Heart left ventricle (tissue), 16 donors: ENCODE data around the gene TNS3. TPM values are rescaled to one million over a fixed set of nuclear protein-coding genes. Genes with fewer than 3 reads are reported as not detected.

Experiments
- ATAC-seq, 4 donors: fragments of 200-7000 bp; cut with Tn5 transposase; one replicate each; pipeline ENCODE4 v1.9.1; 2020 to 2022; ENCODE audit warnings: moderate library complexity in 4 of 4, mild to moderate bottlenecking in 3 of 4, moderate number of reproducible peaks in 1 of 4
- DNase-seq, 5 donors: peaks; one replicate each; pipeline ENCODE4 v3.0.0-alpha.2; 2020
- H3K27ac ChIP-seq, 12 donors: fragments of 200-600 bp; sonication (generic) in 4 of 12; one replicate each; pipeline versions ENCODE4 v1.5.0 to v1.8.0; 2016 to 2022; ENCODE audit warnings: mild to moderate bottlenecking in 2 of 12
- H3K27me3 ChIP-seq, 9 donors: fragments of 200-600 bp; sonication (generic) in 2 of 9; one replicate each; pipeline versions ENCODE4 v1.5.1 to v1.8.0; 2016 to 2022; ENCODE audit warnings: mild to moderate bottlenecking in 3 of 9
- H3K36me3 ChIP-seq, 9 donors: fragments of 200-600 bp; sonication (generic) in 2 of 9; one replicate each; pipeline versions ENCODE4 v1.5.0 to v1.8.0; 2018 to 2022; ENCODE audit warnings: mild to moderate bottlenecking in 2 of 9
- H3K4me1 ChIP-seq, 12 donors: fragments of 200-600 bp; sonication (generic) in 4 of 12; one replicate each; pipeline versions ENCODE4 v1.5.0 to v1.8.0; 2016 to 2022; ENCODE audit warnings: mild to moderate bottlenecking in 3 of 12
- H3K4me3 ChIP-seq, 12 donors: fragments of 200-600 bp; sonication (generic) in 4 of 12; one replicate each; pipeline versions ENCODE4 v1.5.0 to v1.8.0; 2017 to 2022; ENCODE audit warnings: mild to moderate bottlenecking in 9 of 12, moderate library complexity in 4 of 12
- H3K9me3 ChIP-seq, 12 donors: fragments of 200-600 bp; sonication (generic) in 4 of 12; one replicate each; pipeline versions ENCODE4 v1.5.0 to v1.8.0; 2016 to 2022; ENCODE audit warnings: mild to moderate bottlenecking in 1 of 12
- POLR2A ChIP-seq, 2 donors: fragments of 450-650 bp; IDR thresholded peaks; one replicate each; pipeline ENCODE4 v1.6.1; 2017; ENCODE audit warnings: antibody characterized with exemption in 2 of 2, mild to moderate bottlenecking in 2 of 2, moderate library complexity in 2 of 2
- whole genome bisulfite sequencing, 4 donors: extraction: QIAGEN DNeasy Blood & Tissue Kit in 2 of 4; methylation state at CpG; one replicate each; pipeline versions ENCODE4 v1.1.5 to v1.1.7; 2013 to 2018; 5-methylcytosine and 5-hydroxymethylcytosine counted together
- intact Hi-C, 10 donors: fragments of 100-400 bp; cut with DNase I; formaldehyde crosslinking; loops; one replicate each; pipeline versions ENCODE4 v1.11.1 to v1.14.2; 2022
- polyA plus RNA-seq, 2 donors: library from polyadenylated mRNA; stranded (reverse); fragments of 200-250 nt; gene quantifications; one replicate each; pipeline ENCODE4 v1.2.3, GENCODE V29; 2013
- total RNA-seq, 9 donors: library from RNA; depleted of rRNA in 2 of 9; stranded (reverse); fragments of >200 nt in 2 of 9; fragmentation: NEBNext Ultra II Directional in 3 of 9; extraction: Animal tissue kit (Norgen Biotek cat#: 25700) in 3 of 9; gene quantifications; one replicate each; pipeline versions ENCODE4 v1.1.0 to v1.2.4, GENCODE V29; 2016 to 2023
- TF ChIP-seq, protein P1 (sequence below), 12 donors: fragments of 200-600 bp; sonication (generic) in 4 of 12; IDR thresholded peaks; one replicate each; pipeline versions ENCODE4 v1.5.0 to v1.8.0; 2018 to 2022; ENCODE audit warnings: antibody characterized with exemption in 12 of 12, mild to moderate bottlenecking in 5 of 12
- donor health status: ischemic (EF 13 %, LVEDD 7.1; RV severe dilation, severe dysfunction).
- donor health status: healthy with polysubstance abuse.
- donor health status: DM: no; HTN: yes; CAD: no.
- donor health status: DM: no; HTN: no; CAD: no.
- donor health status: ischemic (EF 25% LVEDD 6.9; RV normal size, moderate dysfunction).
- donor health status: ischemic (EF 25% LVEDD 5.7; RV mildly dilated, moderate dysfunction).
- donor health status: healthy.
- donor health status: DM: yes; HTN: yes; CAD: no.
- donor health status: ischemic (EF 35%, LVEDD 5.7; RV mildly dilated, moderate dysfunction).
- donor health status: nonischemic (EF 11% LVEDD 7.7; RV severe dilation, severe dysfunction).
- donor health status: DM: yes; HTN: yes; CAD: no.
- donor health status: PGD.
- donor health status: ischemic (EF 29% LVEDD 5.4; RV normal size, mild dysfunction).
- donor health status: nonischemic (EF 23%, LVEDD 6.1; RV moderate dilation, normal function).

Gene TNS3
- total and polyA plus RNA-seq, 11 donors: 10.1 to 116 (median 32.7) TPM

DNA sequence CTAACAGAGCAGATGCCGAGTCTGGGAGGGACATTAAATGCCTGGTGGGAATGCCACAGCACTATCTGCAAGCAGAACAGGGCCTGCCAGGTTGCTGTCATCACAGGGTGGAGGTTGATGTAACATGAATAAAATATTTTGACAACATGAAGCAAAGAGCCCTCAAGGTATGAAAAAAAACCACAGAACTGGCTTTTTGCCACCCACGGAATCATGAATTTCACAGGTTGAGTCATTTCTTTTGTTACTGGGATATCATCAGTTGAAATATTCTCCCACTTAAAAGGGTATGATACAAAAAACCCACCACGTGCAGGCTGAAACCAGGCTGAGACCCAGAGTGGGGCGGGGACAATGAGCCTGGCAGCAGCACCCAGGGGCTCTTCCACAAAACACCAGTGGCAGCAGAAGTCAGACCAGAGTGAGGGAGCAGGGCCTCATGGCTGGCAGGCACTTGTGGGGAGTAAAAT is 220.1 kb downstream of the TNS3 start:
- peaks cover 0 to 27% (median 14%) of the 10 kb centered on the region in 12 donors for H3K4me1 ChIP-seq
- intact Hi-C loops: no loop called here
- H3K4me3 ChIP-seq: no peak overlapping the region
- H3K9me3 ChIP-seq: no peaks in the 10 kb centered on the region
- TF ChIP-seq, protein P1, sequence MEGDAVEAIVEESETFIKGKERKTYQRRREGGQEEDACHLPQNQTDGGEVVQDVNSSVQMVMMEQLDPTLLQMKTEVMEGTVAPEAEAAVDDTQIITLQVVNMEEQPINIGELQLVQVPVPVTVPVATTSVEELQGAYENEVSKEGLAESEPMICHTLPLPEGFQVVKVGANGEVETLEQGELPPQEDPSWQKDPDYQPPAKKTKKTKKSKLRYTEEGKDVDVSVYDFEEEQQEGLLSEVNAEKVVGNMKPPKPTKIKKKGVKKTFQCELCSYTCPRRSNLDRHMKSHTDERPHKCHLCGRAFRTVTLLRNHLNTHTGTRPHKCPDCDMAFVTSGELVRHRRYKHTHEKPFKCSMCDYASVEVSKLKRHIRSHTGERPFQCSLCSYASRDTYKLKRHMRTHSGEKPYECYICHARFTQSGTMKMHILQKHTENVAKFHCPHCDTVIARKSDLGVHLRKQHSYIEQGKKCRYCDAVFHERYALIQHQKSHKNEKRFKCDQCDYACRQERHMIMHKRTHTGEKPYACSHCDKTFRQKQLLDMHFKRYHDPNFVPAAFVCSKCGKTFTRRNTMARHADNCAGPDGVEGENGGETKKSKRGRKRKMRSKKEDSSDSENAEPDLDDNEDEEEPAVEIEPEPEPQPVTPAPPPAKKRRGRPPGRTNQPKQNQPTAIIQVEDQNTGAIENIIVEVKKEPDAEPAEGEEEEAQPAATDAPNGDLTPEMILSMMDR (IDR thresholded peaks at IDR 0.05): no peak
- 39 to 58% (median 48%) methylated on average over 4 of the region's 4 CpGs for WGBS, 4 donors
- peak; percentile 82 to 91 (median 87) for ATAC-seq
- H3K27me3 ChIP-seq: no peaks in the 10 kb centered on the region
- peak in 4 of 5 donors; percentile 44 to 77 (median 67) for DNase-seq
- H3K36me3 ChIP-seq: peaks cover 0 to 34% (median 0%) of the 10 kb centered on the region in 9 donors
- H3K27ac ChIP-seq: peak overlapping the region in 9 of 12 donors; percentile 26 to 59 (median 41)

- peak; percentile 6 to 34 (median 10) for ATAC-seq
- H3K4me3 ChIP-seq: no peak overlapping the region
- 60 to 73% (median 66%) methylated on average over 5 of the region's 5 CpGs for WGBS, 4 donors
- peaks cover 0 to 28% (median 14%) of the 10 kb centered on the region in 12 donors for H3K4me1 ChIP-seq
- no peaks in the 10 kb centered on the region for H3K27me3 ChIP-seq
- peak overlapping the region in 11 of 12 donors; percentile 5 to 59 (median 37) for H3K27ac ChIP-seq
- TF ChIP-seq, protein P1 (IDR thresholded peaks at IDR 0.05): no peak
- H3K36me3 ChIP-seq: peaks cover 0 to 34% (median 0%) of the 10 kb centered on the region in 9 donors
- no peaks in the 10 kb centered on the region for H3K9me3 ChIP-seq
- intact Hi-C loops: no loop called here
- DNase-seq: no peak
These were observed 220.7 kb downstream of the TNS3 start for GRCh38 chr7:47361236-47361635.

DNA sequence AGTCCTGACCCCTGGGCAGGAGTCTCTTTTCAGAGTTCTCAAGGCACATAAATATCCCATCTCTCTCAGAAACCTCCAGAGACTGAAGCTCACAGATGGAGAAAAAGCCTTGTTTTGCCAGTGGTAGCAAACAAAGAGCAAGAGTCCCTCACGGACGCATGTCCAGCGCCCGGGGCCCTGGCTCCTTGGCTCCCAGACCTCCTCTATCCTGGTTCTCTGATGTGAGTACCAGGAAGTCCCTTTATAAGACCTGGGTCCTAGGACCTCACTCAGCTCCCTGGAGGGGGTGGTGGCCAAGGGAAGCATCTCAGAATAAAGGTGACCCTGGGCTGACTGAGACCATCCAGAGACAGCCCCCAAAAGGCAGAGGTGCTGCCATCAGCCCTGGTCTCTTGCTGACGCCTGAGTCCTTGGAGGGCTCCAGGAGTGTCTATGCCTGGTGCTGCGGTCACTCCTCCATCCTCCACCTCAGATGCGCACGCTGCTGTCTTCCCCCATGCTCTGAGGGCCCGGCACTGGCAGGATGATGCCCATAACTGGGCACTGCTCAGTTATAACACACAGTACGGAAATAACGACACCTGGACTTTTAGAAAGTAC is 221.5 kb downstream of the TNS3 start:
- WGBS, 4 donors: 92 to 95% (median 94%) methylated on average over 10 to 11 of the region's 11 CpGs
- no peaks in the 10 kb centered on the region for H3K9me3 ChIP-seq
- H3K4me1 ChIP-seq: peaks cover 0 to 36% (median 17%) of the 10 kb centered on the region in 12 donors
- peak overlapping the region in 4 of 12 donors; percentile 5 to 53 (median 28) for H3K27ac ChIP-seq
- TF ChIP-seq, protein P1 (IDR thresholded peaks at IDR 0.05): no peak
- TF ChIP-seq POLR2A (IDR thresholded peaks at IDR 0.05): no peak
- no peak for ATAC-seq
- no peak overlapping the region for H3K4me3 ChIP-seq
- no peak for DNase-seq
- H3K27me3 ChIP-seq: no peaks in the 10 kb centered on the region
- H3K36me3 ChIP-seq: peaks cover 0 to 33% (median 0%) of the 10 kb centered on the region in 9 donors
- intact Hi-C loops: no loop called here

DNA sequence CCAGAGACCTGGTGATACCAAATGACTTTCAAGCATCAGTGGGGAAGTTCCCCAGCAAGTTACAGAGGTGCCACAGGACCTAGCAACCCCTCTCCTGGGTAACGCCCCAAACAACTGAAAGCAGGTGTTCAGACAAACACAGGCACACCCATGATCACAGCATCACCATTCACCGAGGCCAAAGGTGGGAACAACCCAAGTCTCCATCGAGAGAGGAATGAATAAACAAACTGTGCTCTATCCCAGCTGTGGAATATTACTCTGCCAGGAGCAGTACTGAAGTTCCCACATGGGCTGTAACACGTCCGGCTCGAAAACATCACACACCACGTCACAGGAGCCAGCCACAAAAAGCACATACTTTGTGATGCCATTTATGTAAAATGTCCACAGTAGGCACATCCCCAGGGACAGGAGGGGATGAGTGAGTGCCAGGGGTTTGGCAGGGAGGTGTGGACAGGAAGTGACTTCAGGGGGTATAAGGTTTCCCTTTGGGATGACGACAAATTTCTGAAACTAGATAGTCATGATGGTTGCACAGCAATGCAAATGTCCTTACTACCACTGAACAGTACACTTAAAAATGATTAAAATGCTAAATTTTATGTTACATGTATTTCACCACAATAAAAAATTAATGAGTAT is 222.8 kb downstream of the TNS3 start:
- 94 to 97% (median 96%) methylated on average over 8 of the region's 8 CpGs for WGBS, 4 donors
- Histone ChIP-seq H3K9me3 (no peaks in the 10 kb centered on the region), H3K27me3 (no peaks in the 10 kb centered on the region), H3K36me3 (peaks cover 0 to 27% (median 0%) of the 10 kb centered on the region in 9 donors), H3K4me1 (peaks cover 0 to 48% (median 21%) of the 10 kb centered on the region in 12 donors), H3K27ac (no peak overlapping the region), H3K4me3 (no peak overlapping the region)
- intact Hi-C loops: no loop called here
- TF ChIP-seq POLR2A (IDR thresholded peaks at IDR 0.05): no peak
- TF ChIP-seq, protein P1 (IDR thresholded peaks at IDR 0.05): no peak
- DNase-seq (no peak), ATAC-seq (no peak)
